Measurements from ENCODE around the gene NSD1.

The NSD1 gene

DNA sequence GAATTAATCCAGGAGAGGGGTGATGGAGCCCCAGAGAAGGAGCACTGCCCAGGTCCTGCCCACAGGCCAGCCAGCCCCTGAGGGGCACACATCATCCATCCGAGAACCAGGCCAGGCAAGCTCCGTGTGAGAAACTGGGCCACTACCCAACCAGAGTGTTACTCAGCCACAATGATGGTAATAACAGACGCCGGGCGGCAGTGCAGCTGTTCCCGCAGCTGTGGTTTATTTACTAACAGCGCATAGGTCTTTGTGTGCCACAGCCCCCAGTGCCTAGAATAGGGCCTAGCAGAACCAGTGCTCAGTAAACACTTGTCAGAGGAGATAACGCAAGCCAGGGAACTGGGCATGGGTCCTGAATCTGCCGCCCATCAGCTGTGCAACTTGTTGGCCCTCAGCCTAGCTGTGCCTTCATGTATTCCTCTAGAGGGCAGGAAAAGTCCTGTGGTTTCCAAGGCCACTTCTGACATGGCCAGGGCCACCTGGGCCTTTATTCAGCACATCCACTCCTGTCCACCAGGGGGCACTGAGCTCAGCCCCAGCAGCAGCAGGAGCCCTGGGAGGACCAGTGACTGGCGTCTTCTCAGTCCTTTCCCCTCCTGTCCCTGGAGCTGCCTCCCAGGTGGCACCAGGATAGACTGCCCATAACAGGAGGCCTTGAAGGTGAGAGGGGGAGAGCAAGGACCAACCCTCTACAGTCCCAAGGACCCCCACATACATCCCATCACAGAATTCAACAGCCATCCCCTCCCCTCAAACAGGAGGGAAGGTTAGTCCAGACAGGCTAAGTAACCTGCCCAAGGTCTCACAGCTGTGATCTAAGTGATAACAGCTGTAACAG, 176.0 kb downstream of the NSD1 start:
- Histone ChIP-seq H2BK12ac (ENCODE audit: low read length in 2 of 2) (no peak overlapping the region), H3K9ac (ENCODE audit: low read length) (no peak overlapping the region), H2AFZ (ENCODE audit: low read depth, low read length) (no peak overlapping the region), H3K18ac (ENCODE audit: low read depth in 1 of 2, low read length in 2 of 2) (no peak overlapping the region), H3K4ac (ENCODE audit: low read depth in 1 of 2, low read length in 2 of 2) (no peak overlapping the region), H2BK15ac (ENCODE audit: low read depth, poor library complexity, severe bottlenecking) (no peak overlapping the region), H4K8ac (ENCODE audit: low read length) (no peak overlapping the region), H2AK5ac (ENCODE audit: low read length, severe bottlenecking) (peak overlapping the region; percentile 11), H3K4me3 (ENCODE audit: insufficient read depth in 1 of 2, low read depth in 1 of 2, low read length in 2 of 2) (no peak overlapping the region), H2BK120ac (ENCODE audit: low read depth, low read length) (no peak overlapping the region), H4K91ac (ENCODE audit: low read length) (no peak overlapping the region), H3K23ac (ENCODE audit: low read length in 2 of 2) (no peak overlapping the region), H3K14ac (ENCODE audit: low read length in 2 of 2) (no peak overlapping the region), H3K27me3 (ENCODE audit: control insufficient read depth in 1 of 2, insufficient read depth in 1 of 2, low read length in 2 of 2) (no peaks in the 10 kb centered on the region), H3K9me3 (ENCODE audit: control insufficient read depth, low read length) (no peaks in the 10 kb centered on the region), H3K4me2 (ENCODE audit: low read length, poor library complexity, severe bottlenecking) (no peak overlapping the region), H3K79me1 (replicated peaks; ENCODE audit: low read length, poor library complexity, severe bottlenecking) (peaks cover 35% of the 10 kb centered on the region), H3K36me3 (ENCODE audit: control insufficient read depth in 1 of 2, insufficient read depth in 2 of 2, low read depth in 1 of 2, low read length in 2 of 2) (peaks cover 29 to 36% of the 10 kb centered on the region in 2 experiments), H3K27ac (ENCODE audit: low read length, poor library complexity, severe bottlenecking) (no peak overlapping the region), H3K4me1 (ENCODE audit: control insufficient read depth, insufficient read depth, low read depth, low read length) (peaks cover 33% of the 10 kb centered on the region), H2BK5ac (ENCODE audit: low read depth, low read length, poor library complexity, severe bottlenecking) (no peak overlapping the region)
- DNase-seq, result peak; percentile 75
- 88% methylated on average over 9 of the region's 10 CpGs for WGBS

DNA sequence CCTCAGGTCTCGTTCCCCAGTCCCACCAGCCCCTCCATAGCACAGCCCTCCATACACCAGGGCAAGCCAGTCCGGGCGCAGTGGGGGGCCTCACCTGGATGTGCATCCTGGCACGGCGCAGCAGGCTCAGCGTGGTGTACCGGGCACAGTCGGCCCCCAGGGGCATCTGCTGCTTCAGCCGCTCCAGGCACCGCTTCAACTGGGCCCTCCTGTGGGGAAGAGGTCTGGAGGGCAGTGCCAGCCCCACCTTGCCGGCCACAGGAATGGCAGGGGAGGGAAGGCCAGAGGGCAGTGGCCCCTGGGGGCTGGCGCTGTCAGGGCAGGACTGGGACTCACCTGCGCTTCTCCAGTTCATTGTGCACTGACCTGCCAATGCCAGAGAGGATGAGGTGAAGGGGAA, 176.8 kb downstream of the NSD1 start:
- Histone ChIP-seq H2AK5ac (ENCODE audit: low read length, severe bottlenecking) (no peak overlapping the region), H3K9me3 (ENCODE audit: control insufficient read depth, low read length) (no peaks in the 10 kb centered on the region), H2BK120ac (ENCODE audit: low read depth, low read length) (no peak overlapping the region), H3K79me1 (replicated peaks; ENCODE audit: low read length, poor library complexity, severe bottlenecking) (peaks cover 41% of the 10 kb centered on the region), H3K14ac (ENCODE audit: low read length in 2 of 2) (no peak overlapping the region), H3K18ac (ENCODE audit: low read depth in 1 of 2, low read length in 2 of 2) (no peak overlapping the region), H3K4ac (ENCODE audit: low read depth in 1 of 2, low read length in 2 of 2) (no peak overlapping the region), H2BK15ac (ENCODE audit: low read depth, poor library complexity, severe bottlenecking) (no peak overlapping the region), H3K27ac (ENCODE audit: low read length, poor library complexity, severe bottlenecking) (no peak overlapping the region), H3K4me2 (ENCODE audit: low read length, poor library complexity, severe bottlenecking) (no peak overlapping the region), H4K91ac (ENCODE audit: low read length) (no peak overlapping the region), H3K27me3 (ENCODE audit: control insufficient read depth in 1 of 2, insufficient read depth in 1 of 2, low read length in 2 of 2) (no peaks in the 10 kb centered on the region), H4K8ac (ENCODE audit: low read length) (peak overlapping the region; percentile 3), H3K36me3 (ENCODE audit: control insufficient read depth in 1 of 2, insufficient read depth in 2 of 2, low read depth in 1 of 2, low read length in 2 of 2) (peaks cover 22 to 36% of the 10 kb centered on the region in 2 experiments), H2BK5ac (ENCODE audit: low read depth, low read length, poor library complexity, severe bottlenecking) (no peak overlapping the region), H3K4me3 (ENCODE audit: insufficient read depth in 1 of 2, low read depth in 1 of 2, low read length in 2 of 2) (no peak overlapping the region), H3K9ac (ENCODE audit: low read length) (peak overlapping the region; percentile 13), H3K4me1 (ENCODE audit: control insufficient read depth, insufficient read depth, low read depth, low read length) (peaks cover 30% of the 10 kb centered on the region), H3K23ac (ENCODE audit: low read length in 2 of 2) (no peak overlapping the region), H2BK12ac (ENCODE audit: low read length in 2 of 2) (no peak overlapping the region), H2AFZ (ENCODE audit: low read depth, low read length) (no peak overlapping the region)
- WGBS, result 94% methylated on average over 13 of the region's 13 CpGs
- no peak for DNase-seq

DNA sequence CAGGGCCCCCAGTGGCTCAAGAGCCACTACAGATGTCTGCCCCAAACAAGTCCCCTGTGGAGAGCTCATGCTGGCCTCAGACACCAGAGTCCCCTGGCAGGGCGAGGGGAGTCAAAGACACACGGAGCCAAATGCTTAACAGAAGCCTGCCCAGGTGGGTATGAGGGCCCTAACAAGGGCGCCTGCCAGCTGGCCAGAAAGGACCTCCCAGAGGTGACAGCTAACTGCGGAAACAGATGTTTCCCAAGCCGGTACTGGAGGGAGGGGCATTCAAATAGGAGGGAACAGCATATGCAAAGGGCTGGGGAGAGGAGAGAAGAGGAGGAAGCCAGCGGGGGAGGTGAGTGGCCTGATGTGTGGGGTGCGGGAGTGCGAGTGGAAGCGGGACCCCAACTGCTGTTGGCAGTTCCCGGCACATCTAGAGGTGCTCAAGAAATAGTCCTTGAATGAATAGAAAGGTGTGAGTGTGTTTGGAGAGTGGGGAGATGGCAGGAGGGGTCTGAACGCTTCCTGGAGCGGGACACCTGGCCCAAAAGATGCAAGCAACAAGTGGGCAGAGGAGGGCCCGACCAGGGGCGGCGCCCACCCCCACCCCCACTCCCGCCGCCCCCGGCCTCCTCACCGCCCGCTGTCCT, 177.3 kb downstream of the NSD1 start:
- Histone ChIP-seq H3K18ac (ENCODE audit: low read depth in 1 of 2, low read length in 2 of 2) (no peak overlapping the region), H2AFZ (ENCODE audit: low read depth, low read length) (no peak overlapping the region), H3K9me3 (ENCODE audit: control insufficient read depth, low read length) (no peaks in the 10 kb centered on the region), H2BK5ac (ENCODE audit: low read depth, low read length, poor library complexity, severe bottlenecking) (no peak overlapping the region), H3K4me1 (ENCODE audit: control insufficient read depth, insufficient read depth, low read depth, low read length) (peaks cover 30% of the 10 kb centered on the region), H2BK120ac (ENCODE audit: low read depth, low read length) (no peak overlapping the region), H2BK12ac (ENCODE audit: low read length in 2 of 2) (no peak overlapping the region), H3K9ac (ENCODE audit: low read length) (peak overlapping the region; percentile 13), H4K91ac (ENCODE audit: low read length) (no peak overlapping the region), H2AK5ac (ENCODE audit: low read length, severe bottlenecking) (no peak overlapping the region), H3K4me2 (ENCODE audit: low read length, poor library complexity, severe bottlenecking) (peak overlapping the region; percentile 88), H4K8ac (ENCODE audit: low read length) (no peak overlapping the region), H3K4me3 (ENCODE audit: insufficient read depth in 1 of 2, low read depth in 1 of 2, low read length in 2 of 2) (peak overlapping the region; percentile 19 to 61), H3K27me3 (ENCODE audit: control insufficient read depth in 1 of 2, insufficient read depth in 1 of 2, low read length in 2 of 2) (no peaks in the 10 kb centered on the region), H3K4ac (ENCODE audit: low read depth in 1 of 2, low read length in 2 of 2) (no peak overlapping the region), H3K23ac (ENCODE audit: low read length in 2 of 2) (no peak overlapping the region), H3K14ac (ENCODE audit: low read length in 2 of 2) (no peak overlapping the region), H3K27ac (ENCODE audit: low read length, poor library complexity, severe bottlenecking) (no peak overlapping the region), H3K36me3 (ENCODE audit: control insufficient read depth in 1 of 2, insufficient read depth in 2 of 2, low read depth in 1 of 2, low read length in 2 of 2) (peaks cover 16 to 34% of the 10 kb centered on the region in 2 experiments), H3K79me1 (replicated peaks; ENCODE audit: low read length, poor library complexity, severe bottlenecking) (peaks cover 41% of the 10 kb centered on the region), H2BK15ac (ENCODE audit: low read depth, poor library complexity, severe bottlenecking) (no peak overlapping the region)
- DNase-seq, result peak; percentile 43
- WGBS, result 16% methylated on average over 13 of the region's 20 CpGs

DNA sequence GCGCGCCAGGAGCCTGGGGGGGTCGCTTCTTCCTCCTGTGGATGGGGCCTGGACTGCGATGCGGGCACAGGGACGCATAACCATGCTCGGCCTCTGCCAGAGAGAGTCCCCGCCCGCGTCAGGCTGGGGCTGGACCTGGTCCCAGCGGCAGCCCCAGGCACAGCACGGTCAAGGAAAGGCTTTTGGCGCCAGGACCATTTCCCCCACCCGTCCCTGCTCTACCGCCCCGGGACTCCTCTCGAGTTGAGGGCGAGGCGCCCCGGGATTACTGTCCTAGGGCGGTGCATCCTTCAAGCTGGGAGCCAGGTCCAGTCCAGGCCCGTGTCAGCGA, 177.8 kb downstream of the NSD1 start:
- Histone ChIP-seq H3K27ac (ENCODE audit: low read length, poor library complexity, severe bottlenecking) (no peak overlapping the region), H3K36me3 (ENCODE audit: control insufficient read depth in 1 of 2, insufficient read depth in 2 of 2, low read depth in 1 of 2, low read length in 2 of 2) (peaks cover 12 to 29% of the 10 kb centered on the region in 2 experiments)

More for the DNA sequence above, 177.8 kb downstream of the NSD1 start:
- Histone ChIP-seq H4K8ac (ENCODE audit: low read length) (no peak overlapping the region), H3K4me3 (ENCODE audit: insufficient read depth in 1 of 2, low read depth in 1 of 2, low read length in 2 of 2) (peak overlapping the region; percentile 61 to 83), H3K23ac (ENCODE audit: low read length in 2 of 2) (no peak overlapping the region), H2BK15ac (ENCODE audit: low read depth, poor library complexity, severe bottlenecking) (no peak overlapping the region), H2BK5ac (ENCODE audit: low read depth, low read length, poor library complexity, severe bottlenecking) (no peak overlapping the region), H3K27me3 (ENCODE audit: control insufficient read depth in 1 of 2, insufficient read depth in 1 of 2, low read length in 2 of 2) (no peaks in the 10 kb centered on the region), H3K79me1 (replicated peaks; ENCODE audit: low read length, poor library complexity, severe bottlenecking) (peaks cover 41% of the 10 kb centered on the region), H3K4me1 (ENCODE audit: control insufficient read depth, insufficient read depth, low read depth, low read length) (peaks cover 30% of the 10 kb centered on the region), H3K4ac (ENCODE audit: low read depth in 1 of 2, low read length in 2 of 2) (no peak overlapping the region), H2AFZ (ENCODE audit: low read depth, low read length) (no peak overlapping the region), H3K9ac (ENCODE audit: low read length) (peak overlapping the region; percentile 65), H2BK12ac (ENCODE audit: low read length in 2 of 2) (no peak overlapping the region), H2AK5ac (ENCODE audit: low read length, severe bottlenecking) (no peak overlapping the region), H2BK120ac (ENCODE audit: low read depth, low read length) (no peak overlapping the region), H4K91ac (ENCODE audit: low read length) (no peak overlapping the region), H3K18ac (ENCODE audit: low read depth in 1 of 2, low read length in 2 of 2) (peak overlapping the region in 1 of 2 experiments; percentile 14), H3K9me3 (ENCODE audit: control insufficient read depth, low read length) (no peaks in the 10 kb centered on the region), H3K4me2 (ENCODE audit: low read length, poor library complexity, severe bottlenecking) (peak overlapping the region; percentile 88), H3K14ac (ENCODE audit: low read length in 2 of 2) (no peak overlapping the region)
- peak; percentile 41 for DNase-seq
- under 1% methylated on average over 22 of the region's 23 CpGs for WGBS
